ENCODE results near the gene CCL25.

GRCh38 chr19:8109890-8110662, 57.5 kb downstream of the CCL25 start:
- no peak for TF ChIP-seq ATF3 (CRISPR knock-in tag; IDR thresholded peaks at IDR 0.05)
- TF ChIP-seq HOXA9 (CRISPR knock-in tag; IDR thresholded peaks at IDR 0.05; ENCODE audit: borderline replicate concordance) = no peak
- no peak for TF ChIP-seq SETDB1 (CRISPR knock-in tag; IDR thresholded peaks at IDR 0.05; ENCODE audit: borderline replicate concordance)
- no peak for TF ChIP-seq MZF1 (CRISPR knock-in tag; IDR thresholded peaks at IDR 0.05; ENCODE audit: borderline replicate concordance)
- no peak for TF ChIP-seq CTCF (CRISPR knock-in tag; IDR thresholded peaks at IDR 0.05)

Measured in HepG2 (cell line).